HG02759 (cell line): Measurements from ENCODE around the gene LRRC75A.
A peak's percentile ranks its signal among the peaks of the same experiment; 100 is the strongest.

Source experiments
- ATAC-seq: cut with Tn5 transposase; IDR thresholded peaks from one replicate; pipeline ENCODE4 v1.9.1; 2021; ENCODE audit warnings: mild to moderate bottlenecking, moderate library complexity; ENCODE audit not compliant: unreplicated experiment

Gene LRRC75A

DNA sequence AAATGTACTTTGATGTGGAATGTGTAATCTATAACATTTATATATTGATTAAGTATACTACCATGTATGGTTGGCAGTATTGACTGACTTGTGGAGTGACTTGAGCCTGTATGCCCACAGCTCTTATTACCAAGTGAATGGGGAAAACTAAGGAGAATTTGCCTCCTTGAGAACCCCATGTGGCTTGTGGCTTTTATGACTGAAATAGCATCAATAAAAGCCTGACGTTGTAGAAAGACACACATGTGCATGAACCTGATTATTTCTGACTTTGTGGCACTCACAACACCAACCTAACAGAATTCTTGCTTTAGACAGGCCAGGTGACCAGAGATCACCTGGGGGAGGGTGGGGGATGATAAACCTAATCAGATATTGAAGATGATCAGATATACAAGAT, 2.1 kb upstream of the LRRC75A start:
- ATAC-seq = no peak

- no peak for ATAC-seq
Observed at GRCh38 chr17:16493531-16494046, 1.6 kb upstream of the LRRC75A start.

GRCh38 chr17:16492613-16493530, 879 bp upstream of the LRRC75A start:
- no peak for ATAC-seq

DNA sequence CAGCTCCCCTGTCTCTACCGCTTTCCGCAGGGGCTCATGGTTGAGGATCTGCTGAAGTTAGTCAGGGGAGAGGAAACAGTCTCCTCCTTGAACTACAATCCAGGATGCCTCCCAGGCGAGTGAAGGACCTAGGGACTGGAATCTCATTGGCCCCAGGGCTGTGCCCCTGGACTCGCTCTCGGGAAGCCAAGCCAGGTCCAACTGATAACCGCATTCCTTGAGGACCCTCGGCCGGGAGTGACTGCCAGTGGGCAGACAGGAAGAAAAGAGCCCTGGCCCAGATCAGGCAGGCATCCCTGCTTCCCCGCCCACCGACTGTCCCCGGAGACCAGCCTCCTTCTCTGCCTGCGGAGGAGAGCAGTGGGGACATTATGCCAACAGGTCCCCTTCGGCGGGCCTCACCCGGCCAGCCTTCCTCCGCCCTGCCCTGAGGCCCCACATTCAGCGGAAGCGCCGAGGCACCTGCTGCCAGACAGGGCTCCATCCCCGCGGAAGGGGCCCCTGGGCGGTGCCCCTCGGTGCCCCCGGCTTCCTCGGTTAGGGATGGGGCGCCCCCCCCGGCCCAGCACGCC, 776 bp downstream of the LRRC75A start:
- peak; percentile 22 for ATAC-seq

DNA sequence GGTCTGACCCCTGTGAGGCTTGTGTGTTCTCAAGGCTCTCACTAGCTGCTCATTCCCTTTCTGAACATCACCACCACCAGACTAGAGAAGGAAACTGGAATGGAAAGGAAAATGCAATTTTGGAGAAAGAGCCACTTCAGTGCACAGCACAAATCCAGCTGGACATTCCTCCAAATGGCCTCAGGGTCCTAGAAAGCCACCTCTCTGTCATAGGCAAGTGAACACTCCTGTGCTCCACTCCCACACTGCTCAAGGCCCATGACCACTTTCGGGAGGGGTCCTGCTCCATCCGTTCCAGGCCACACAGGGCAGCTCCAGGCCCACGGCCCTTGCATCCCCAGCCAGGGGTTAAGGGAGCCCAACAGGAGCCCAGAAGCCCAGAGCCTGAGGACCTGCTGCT, 2.6 kb downstream of the LRRC75A start:
- no peak for ATAC-seq

DNA sequence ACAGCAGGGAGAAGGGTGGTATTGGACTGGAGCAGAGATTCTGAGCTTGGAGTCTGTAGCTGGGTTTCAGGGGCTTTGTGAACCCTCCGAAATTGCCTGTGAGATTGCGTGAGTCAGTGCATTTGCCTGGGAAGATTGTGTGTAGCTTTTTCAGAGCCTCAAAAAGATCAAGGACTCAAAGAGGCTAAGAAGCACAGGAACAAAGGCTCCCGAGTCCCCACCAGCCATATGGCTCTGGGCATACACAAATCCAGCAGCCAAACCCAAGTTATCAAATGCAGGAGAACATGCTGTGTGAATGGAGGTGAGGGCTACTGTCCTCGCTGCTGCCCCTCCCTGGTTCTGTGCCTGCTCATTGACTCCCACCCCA, 3.0 kb downstream of the LRRC75A start:
- no peak for ATAC-seq

DNA sequence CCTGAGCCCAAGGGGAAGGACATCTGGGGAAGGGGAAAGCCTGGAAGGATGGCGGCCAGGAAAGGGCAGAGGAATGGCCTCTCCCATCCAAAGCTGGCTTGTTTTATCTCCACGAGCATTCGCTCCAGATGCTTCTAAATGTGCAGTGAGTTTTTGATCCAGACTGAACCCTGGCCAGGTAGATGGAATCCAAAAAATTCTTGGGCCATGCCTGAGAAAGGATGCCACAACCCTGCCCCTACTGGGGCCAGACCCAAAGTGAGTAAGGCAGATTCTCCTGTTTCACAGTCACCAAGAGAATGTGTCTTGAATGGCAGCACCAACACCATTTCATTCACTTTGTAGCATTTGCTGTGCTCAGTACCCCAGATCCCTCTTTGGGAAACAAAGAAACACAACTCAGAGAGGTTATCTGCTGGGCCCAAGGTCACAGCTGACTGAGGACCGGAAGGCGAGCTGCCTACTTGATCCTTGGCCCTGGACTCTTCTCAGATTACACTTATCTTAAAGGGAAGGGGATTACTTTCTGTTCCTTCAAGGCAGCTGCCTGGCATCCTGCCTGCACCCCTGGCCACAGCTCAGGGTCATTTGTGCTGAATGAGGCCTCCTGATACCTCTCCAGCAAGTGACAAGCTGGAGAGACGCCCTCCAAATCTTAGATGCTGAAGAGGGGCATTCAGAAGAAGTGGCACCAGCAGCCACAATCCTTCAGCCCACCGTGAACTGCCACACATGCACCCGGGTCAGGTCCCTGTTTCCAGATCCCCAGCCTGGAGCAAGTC, 3.6 kb downstream of the LRRC75A start:
- no peak for ATAC-seq

DNA sequence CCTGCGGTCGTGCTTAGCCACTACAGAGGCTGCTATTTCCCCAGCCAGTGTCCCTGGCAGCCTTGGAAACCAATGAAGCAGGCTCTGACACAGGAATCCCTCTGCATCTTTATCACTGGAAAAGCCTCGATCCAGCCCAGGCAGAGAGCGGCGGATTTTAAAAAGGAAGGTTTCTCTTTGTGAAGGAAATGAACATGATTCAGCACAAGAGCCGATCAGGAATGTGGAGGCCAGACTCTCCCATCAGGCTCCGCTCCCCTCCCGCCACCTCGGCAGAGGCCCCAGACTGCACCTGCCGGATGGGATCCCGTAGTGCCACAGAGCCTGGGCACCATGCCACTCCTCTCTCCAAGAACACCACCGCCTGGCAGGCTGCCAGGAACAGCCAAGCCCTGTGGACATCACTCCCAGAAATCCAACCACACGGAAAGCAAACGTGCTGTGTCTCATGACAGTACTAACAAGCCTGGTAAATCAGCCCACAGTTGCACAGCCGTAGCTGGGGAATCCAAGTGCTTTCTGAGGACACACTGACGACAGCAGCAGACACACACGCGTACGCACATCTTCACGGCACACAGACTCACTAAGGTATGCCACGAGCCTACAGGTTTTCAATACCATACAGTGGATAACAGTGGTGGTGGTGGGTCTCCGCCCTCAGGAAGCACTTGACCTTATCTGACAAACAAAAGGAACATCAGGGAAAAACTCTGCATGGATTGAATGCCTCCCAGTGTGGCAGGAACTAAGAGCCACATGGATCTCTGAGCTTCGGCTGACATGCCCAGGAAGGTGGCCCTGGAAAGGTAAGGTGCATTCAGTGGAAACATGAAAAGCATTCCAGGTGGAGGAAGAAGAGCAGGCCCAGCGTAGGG, 5.4 kb downstream of the LRRC75A start:
- no peak for ATAC-seq

DNA sequence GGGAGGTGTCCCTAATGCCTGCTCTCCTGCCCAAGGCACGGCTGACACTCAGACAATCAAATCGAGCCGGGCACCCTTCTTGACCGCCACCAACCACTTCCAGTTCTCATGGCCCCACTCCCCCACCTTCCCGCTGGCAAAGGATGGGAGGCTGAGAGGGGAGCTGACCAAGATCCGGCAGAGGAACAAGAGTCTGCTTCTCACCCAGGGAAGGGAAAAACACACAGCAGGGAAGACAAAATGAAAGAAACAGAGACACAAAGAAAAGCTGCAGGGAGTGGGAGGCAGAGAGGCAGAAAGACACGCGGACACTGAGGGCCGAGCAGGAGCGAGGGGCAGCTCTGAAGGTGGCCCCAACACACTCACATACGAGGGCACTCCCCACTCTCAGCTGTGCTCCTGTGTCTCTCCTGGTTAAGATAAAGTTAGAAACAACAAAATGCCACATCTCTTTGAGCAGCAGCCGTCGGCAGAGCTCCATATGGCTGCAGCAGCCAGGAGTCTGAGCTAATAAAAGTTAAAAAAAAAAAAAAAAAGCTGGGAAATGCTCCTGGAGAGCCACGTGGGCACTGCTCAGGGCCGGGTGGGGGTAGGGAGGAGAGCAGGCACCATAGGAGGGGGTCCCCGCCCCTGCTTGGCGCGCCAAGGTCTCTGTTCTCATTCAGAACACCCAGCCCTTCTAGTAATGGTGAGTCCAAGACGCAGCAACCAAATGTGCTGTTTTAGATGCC, 7.4 kb downstream of the LRRC75A start:
- no peak for ATAC-seq

DNA sequence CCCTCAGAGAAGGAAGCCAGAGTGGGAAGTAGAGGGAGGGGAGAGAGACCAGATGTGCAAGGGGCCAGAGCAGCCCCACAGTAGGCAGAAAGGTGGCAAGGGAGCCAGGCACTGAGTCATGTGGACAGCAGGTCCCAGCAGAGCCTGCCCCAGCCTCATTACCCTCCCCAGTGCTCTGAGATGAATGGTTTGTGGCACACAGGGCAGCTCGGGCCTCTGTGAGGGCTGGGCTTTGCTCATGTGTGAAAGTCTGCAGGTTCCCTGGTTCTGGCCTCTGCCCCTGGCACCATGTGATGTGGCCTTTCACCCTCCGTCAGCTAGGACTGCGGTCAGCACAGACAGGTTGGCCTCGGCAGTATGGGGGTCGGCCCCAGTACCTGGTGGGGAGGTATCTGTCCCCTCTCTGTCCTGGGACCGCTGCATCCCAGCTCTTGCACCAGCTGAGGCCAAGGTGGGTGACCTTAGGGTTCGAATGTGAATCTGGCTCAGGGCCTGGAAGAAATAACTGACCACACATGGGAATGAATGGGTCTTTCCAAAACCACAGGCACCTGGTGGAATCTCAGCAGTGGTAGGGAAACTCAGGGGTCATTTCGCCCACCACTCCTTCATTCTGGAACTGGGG, 8.9 kb downstream of the LRRC75A start:
- ATAC-seq = no peak

DNA sequence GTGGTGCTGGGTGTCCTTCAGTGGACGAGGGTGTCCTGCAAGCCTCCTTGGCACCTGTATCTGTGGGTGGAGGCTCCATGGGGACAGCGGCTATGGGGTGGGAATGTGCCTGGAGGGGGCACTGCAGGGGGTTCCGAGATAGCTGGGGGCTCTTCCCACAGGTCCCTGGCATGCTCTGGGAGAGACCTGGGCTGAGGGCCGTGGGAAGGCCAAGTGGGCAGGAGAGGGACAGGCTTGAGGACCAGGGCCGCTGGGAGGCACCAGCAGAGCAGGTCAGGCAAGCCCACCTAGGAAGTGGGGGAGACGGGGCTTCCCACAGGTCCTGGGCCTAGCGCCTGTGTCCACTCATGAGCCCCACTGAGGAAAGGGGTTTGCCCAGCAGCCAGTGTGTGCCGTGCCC, 9.7 kb downstream of the LRRC75A start:
- ATAC-seq = no peak

- ATAC-seq = no peak
Observed at GRCh38 chr17:16480995-16481394, 11.0 kb downstream of the LRRC75A start.

GRCh38 chr17:16479264-16479663, 12.7 kb downstream of the LRRC75A start:
- no peak for ATAC-seq

- ATAC-seq = no peak
Observed at GRCh38 chr17:16478649-16479048, 13.3 kb downstream of the LRRC75A start.

DNA sequence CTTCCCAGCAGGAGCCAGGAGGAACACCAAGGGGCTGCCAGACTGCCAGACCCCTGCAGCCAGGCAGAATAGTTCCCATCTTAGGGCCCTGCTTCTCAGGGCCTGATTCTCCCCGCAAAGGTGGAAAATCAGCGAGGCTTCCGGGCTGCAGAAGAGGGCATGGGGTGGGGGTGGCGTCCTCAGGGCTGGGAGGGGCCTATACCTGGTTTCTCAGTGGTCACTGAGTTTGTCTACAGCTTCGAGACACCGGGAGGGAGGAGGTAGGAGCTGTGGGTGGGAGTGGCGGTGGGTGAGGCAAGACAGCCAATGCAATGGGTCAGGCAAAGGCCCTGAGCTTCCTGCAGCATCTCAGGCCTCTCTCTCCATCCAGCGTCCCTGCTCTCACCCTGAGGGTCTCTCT, 14.3 kb downstream of the LRRC75A start:
- ATAC-seq = no peak

GRCh38 chr17:16477255-16477654, 14.7 kb downstream of the LRRC75A start:
- no peak for ATAC-seq

GRCh38 chr17:16475179-16475704, 16.8 kb downstream of the LRRC75A start:
- no peak for ATAC-seq

GRCh38 chr17:16474012-16474725, 17.8 kb downstream of the LRRC75A start:
- no peak for ATAC-seq
